CD4-positive, alpha-beta T cell treated with Interferon alpha-2 for 1 hour (primary cell): ENCODE measurements around the gene IGFL3.

ENCODE experiments used
- DNase-seq, 2 donors: peaks; one replicate each; pipeline ENCODE4 v3.0.0-alpha.2; 2020 to 2022

The IGFL3 gene

GRCh38 chr19:46076031-46076880 lies 48.2 kb downstream of the IGFL3 start:
- no peak for DNase-seq

- DNase-seq: no peak
Measured at GRCh38 chr19:46073268-46073922, 51.1 kb downstream of the IGFL3 start.
